ENCODE data around the gene MED4.

MED4 gene

DNA sequence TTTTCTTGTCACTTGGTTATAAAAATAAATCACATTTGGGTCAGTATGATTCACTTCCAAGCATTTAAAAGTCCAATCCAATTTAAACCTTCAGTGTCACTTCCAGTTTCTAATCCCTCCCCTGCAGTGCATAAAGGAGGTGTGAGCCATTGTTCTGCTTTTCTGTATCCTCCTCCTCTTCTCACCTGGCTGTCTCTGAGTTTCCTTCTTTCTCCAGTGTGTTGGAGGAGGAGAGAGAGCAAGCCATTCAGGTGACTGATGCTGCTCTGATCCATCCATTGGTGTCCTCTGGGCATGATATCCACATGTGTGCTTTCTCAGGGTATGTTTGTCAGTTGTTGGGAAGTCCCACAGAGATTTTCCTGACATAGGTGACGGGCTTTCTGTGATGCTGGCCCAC lies 56.1 kb downstream of the MED4 start:
- Histone ChIP-seq H3K9me3 (ENCODE audit: control insufficient read depth, insufficient read depth, low read length) (no peaks in the 10 kb centered on the region), H3K27me3 (ENCODE audit: control insufficient read depth, insufficient read depth, low read length) (no peaks in the 10 kb centered on the region), H3K4me1 (ENCODE audit: control insufficient read depth, insufficient read depth, low read length) (no peaks in the 10 kb centered on the region), H3K4me3 (ENCODE audit: low read length) (no peak overlapping the region), H3K27ac (ENCODE audit: low read length) (no peak overlapping the region), H3K36me3 (ENCODE audit: control insufficient read depth, insufficient read depth, low read length) (no peaks in the 10 kb centered on the region; the same call in 1 of the 2 replicates)
- WGBS (ENCODE audit: insufficient coverage, insufficient read length) = no CpG with 5 or more reads among the region's 1 CpG
- DNase-seq (ENCODE audit: low read depth, low spot score) = no peak

- peak within 1 kb of the TSS; percentile 53; the same call in 1 of the 2 replicates for H3K4me3 ChIP-seq (ENCODE audit: low read length)
- peak; percentile 96 for DNase-seq (ENCODE audit: low read depth, low spot score)
- WGBS (ENCODE audit: insufficient coverage, insufficient read length) = no CpG with 5 or more reads among the region's 82 CpGs
- H3K27ac ChIP-seq (ENCODE audit: low read length) = no peak within 1 kb of the TSS
- no peaks in the 10 kb centered on the region for H3K27me3 ChIP-seq (ENCODE audit: control insufficient read depth, insufficient read depth, low read length)
- H3K4me1 ChIP-seq (ENCODE audit: control insufficient read depth, insufficient read depth, low read length) = no peaks in the 10 kb centered on the region
- no peaks in the 10 kb centered on the region for H3K9me3 ChIP-seq (ENCODE audit: control insufficient read depth, insufficient read depth, low read length)
- no peaks in the 10 kb centered on the region; the same call in 1 of the 2 replicates for H3K36me3 ChIP-seq (ENCODE audit: control insufficient read depth, insufficient read depth, low read length)
These were observed 57.3 kb downstream of the MED4 start, which contains the start of gene NUDT15 for GRCh38 chr13:48037346-48038173. TSS of gene NUDT15 (plus strand) at chr13:48037726. CDS start at chr13:48037747, 21 bp downstream.

DNA sequence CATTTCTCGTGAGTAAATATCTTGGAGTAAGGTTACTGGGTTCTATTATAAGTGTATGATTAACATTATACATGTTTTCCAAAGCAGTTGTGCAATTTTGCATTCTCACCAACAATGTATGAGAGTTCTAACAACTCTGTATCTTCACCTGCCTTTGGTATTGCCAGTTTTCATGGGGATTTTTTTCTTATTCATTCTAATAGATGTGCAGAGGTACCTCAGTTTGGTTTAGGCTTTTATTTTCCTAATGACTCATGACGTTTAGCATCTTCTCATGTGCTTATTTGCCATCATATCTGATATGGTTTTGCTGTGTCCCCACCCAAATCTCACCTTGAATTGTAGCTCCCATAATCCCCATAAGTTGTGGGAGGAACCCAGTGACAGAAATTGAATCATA lies 65.0 kb downstream of the MED4 start:
- Histone ChIP-seq H3K27ac (ENCODE audit: low read length) (no peak overlapping the region), H3K4me1 (ENCODE audit: control insufficient read depth, insufficient read depth, low read length) (no peaks in the 10 kb centered on the region), H3K27me3 (ENCODE audit: control insufficient read depth, insufficient read depth, low read length) (no peaks in the 10 kb centered on the region), H3K36me3 (ENCODE audit: control insufficient read depth, insufficient read depth, low read length) (no peaks in the 10 kb centered on the region), H3K9me3 (ENCODE audit: control insufficient read depth, insufficient read depth, low read length) (no peaks in the 10 kb centered on the region; the same call in 1 of the 2 replicates), H3K4me3 (ENCODE audit: low read length) (no peak overlapping the region)
- WGBS (ENCODE audit: insufficient coverage, insufficient read length) = no CpG with 5 or more reads among the region's 2 CpGs
- DNase-seq (ENCODE audit: low read depth, low spot score) = no peak

- DNase-seq (ENCODE audit: low read depth, low spot score) = no peak
- Histone ChIP-seq H3K36me3 (ENCODE audit: control insufficient read depth, insufficient read depth, low read length) (no peaks in the 10 kb centered on the region), H3K9me3 (ENCODE audit: control insufficient read depth, insufficient read depth, low read length) (no peaks in the 10 kb centered on the region; the same call in 1 of the 2 replicates), H3K27ac (ENCODE audit: low read length) (no peak overlapping the region), H3K27me3 (ENCODE audit: control insufficient read depth, insufficient read depth, low read length) (no peaks in the 10 kb centered on the region), H3K4me1 (ENCODE audit: control insufficient read depth, insufficient read depth, low read length) (no peaks in the 10 kb centered on the region), H3K4me3 (ENCODE audit: low read length) (no peak overlapping the region)
These were observed 66.8 kb downstream of the MED4 start for GRCh38 chr13:48028066-48028465.

All from iPS DF 6.9 (cell line).